CD4-positive, alpha-beta memory T cell (primary cell): ENCODE measurements around the gene ACAD10. TPM values are rescaled to one million over a fixed set of nuclear protein-coding genes. Genes with fewer than 3 reads are reported as not detected.
"Not testable (repeated sequence)": the region's sequence is repeated elsewhere in the genome, so short reads cannot be mapped to it uniquely, and the experiment has no call there.

Experiments used
- CTCF ChIA-PET: fragments of 350-600 bp; sonication (Branson Sonifier 250); formaldehyde crosslinking; loops from one replicate; lab custom pipeline; 2021; ENCODE audit warnings: inconsistent platforms; ENCODE audit not compliant: partially characterized antibody; lab: Charles Lee
- POLR2A ChIA-PET: fragments of 350-600 bp; sonication (Branson Sonifier 250); formaldehyde crosslinking; loops from one replicate; lab custom pipeline; 2021; ENCODE audit not compliant: partially characterized antibody; lab: Charles Lee
- DNase-seq, 5 donors: peaks; one replicate each; pipeline versions ENCODE4 v3.0.0 to v3.0.0-alpha.2; 2020 to 2022; ENCODE audit warnings: mixed read lengths in 1 of 5
- H3K27ac ChIP-seq: one replicate; pipeline ENCODE4 v1.7.0; 2013; ENCODE audit warnings: low read depth, low read length
- H3K27me3 ChIP-seq: 2 replicates; pipeline ENCODE4 v1.7.0; 2013; ENCODE audit warnings: mild to moderate bottlenecking, low read length, moderate library complexity; ENCODE audit not compliant: insufficient read depth
- H3K36me3 ChIP-seq: 2 replicates; pipeline ENCODE4 v1.7.0; 2013; ENCODE audit warnings: mild to moderate bottlenecking, low read length, moderate library complexity; ENCODE audit not compliant: insufficient read depth
- H3K4me1 ChIP-seq: 2 replicates; pipeline ENCODE4 v1.7.0; 2013; ENCODE audit warnings: mild to moderate bottlenecking, low read length, moderate library complexity; ENCODE audit not compliant: insufficient read depth
- H3K4me3 ChIP-seq, 2 donors: one replicate each; pipeline ENCODE4 v1.7.0; 2013; ENCODE audit warnings: low read length in 2 of 2, mild to moderate bottlenecking in 1 of 2
- H3K9me3 ChIP-seq, 2 donors: one replicate each; pipeline ENCODE4 v1.7.0; 2013; ENCODE audit warnings: low read length in 2 of 2, control low read depth in 1 of 2; ENCODE audit not compliant: control insufficient read depth in 1 of 2
- H3K27ac Mint-ChIP-seq, 7 donors: one replicate each; pipeline ENCODE4 v1.8.0; 2020 to 2021; ENCODE audit warnings: mixed read lengths in 7 of 7, mild to moderate bottlenecking in 6 of 7, inconsistent platforms in 3 of 7, moderate library complexity in 3 of 7
- H3K27me3 Mint-ChIP-seq, 2 donors: one replicate each; pipeline ENCODE4 v1.8.0; 2020 to 2021; ENCODE audit warnings: mixed read lengths in 2 of 2
- H3K36me3 Mint-ChIP-seq, 2 donors: one replicate each; pipeline ENCODE4 v1.8.0; 2020 to 2021; ENCODE audit warnings: mixed read lengths in 2 of 2, inconsistent platforms in 1 of 2, mild to moderate bottlenecking in 1 of 2
- H3K4me1 Mint-ChIP-seq, 4 donors: one replicate each; pipeline ENCODE4 v1.8.0; 2020 to 2021; ENCODE audit warnings: mixed read lengths in 4 of 4, mild to moderate bottlenecking in 1 of 4
- H3K4me3 Mint-ChIP-seq, 8 donors: one replicate each; pipeline ENCODE4 v1.8.0; 2020 to 2021; ENCODE audit warnings: mixed read lengths in 8 of 8, mild to moderate bottlenecking in 7 of 8, moderate library complexity in 6 of 8, inconsistent platforms in 3 of 8
- H3K9me3 Mint-ChIP-seq, 8 donors: one replicate each; pipeline ENCODE4 v1.8.0; 2020 to 2021; ENCODE audit warnings: mixed read lengths in 8 of 8, mild to moderate bottlenecking in 5 of 8, inconsistent platforms in 3 of 8, moderate library complexity in 1 of 8
- intact Hi-C: fragments of 100-400 bp; cut with micrococcal nuclease; formaldehyde crosslinking; loops from one replicate; pipeline ENCODE4 v1.15.1; 2023
- polyA plus RNA-seq, 2 donors: library from polyadenylated mRNA; unstranded; fragments of 300-500 nt; fragmentation: Illumina TruSeq; gene quantifications; one replicate each; pipeline ENCODE4 v1.2.3, GENCODE V29; 2021
- total RNA-seq, 2 experiments: library from RNA; stranded (reverse); gene quantifications; one replicate each; pipeline ENCODE4 v1.2.3, GENCODE V29; 2021

The ACAD10 gene
- total and polyA plus RNA-seq, 4 experiments from 2014 or later = 13.4 to 58.3 (median 33.4) TPM

DNA sequence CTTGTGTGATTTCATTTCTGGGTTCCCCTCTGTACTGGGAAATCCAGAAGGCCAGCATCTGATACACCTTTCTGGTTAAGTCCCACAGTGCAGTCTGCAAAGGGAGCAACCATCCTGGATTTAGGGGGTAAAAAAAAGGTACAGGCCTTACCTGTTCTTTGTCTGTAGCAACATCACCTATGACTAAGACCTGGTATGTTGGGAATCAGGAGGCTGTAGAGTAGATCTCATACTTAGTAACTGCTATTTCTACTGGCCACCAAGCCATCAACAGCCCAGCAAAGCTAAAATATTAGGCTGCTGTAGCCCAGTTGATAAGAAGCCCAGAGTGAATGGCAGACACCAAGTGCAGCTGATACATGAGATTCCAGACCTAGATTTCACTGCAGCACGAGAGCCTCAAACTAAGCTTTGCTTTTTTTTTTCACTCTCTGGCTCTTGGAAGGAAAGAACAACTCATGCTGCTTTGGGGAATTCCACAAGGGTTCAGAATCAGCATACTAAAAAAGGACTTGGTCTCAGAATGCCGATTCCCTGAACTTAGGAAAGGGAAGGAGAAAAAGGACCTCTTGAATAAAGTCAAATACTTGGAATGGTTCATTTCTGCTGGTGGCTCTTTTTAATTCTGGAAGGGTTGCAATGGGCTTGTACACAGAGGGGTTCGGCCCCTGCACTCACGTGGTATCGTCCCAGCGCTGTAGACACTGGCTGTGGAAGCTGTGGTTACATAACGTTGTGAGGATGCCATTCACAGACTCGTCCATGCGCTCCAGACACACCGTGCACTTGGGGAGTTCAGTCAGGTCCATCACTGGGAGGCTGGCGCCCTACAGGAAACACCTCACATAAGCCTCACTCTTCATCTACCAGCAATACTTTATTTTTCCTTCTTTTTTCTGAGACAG is 20.6 kb upstream of the ACAD10 start:
- CTCF ChIA-PET = no interaction called here
- POLR2A ChIA-PET = no interaction called here
- DNase-seq = no peak
- Histone ChIP-seq H3K27me3 (no peaks in the 10 kb centered on the region), H3K9me3 (no peaks in the 10 kb centered on the region), H3K4me1 (no peaks in the 10 kb centered on the region), H3K27ac (no peak overlapping the region), H3K4me3 (no peak overlapping the region), H3K36me3 (peaks cover 50% of the 10 kb centered on the region)
- Mint-ChIP-seq H3K27ac (peak overlapping the region in 1 of 7 donors; percentile 72), H3K4me3 (no peak overlapping the region), H3K9me3 (no peaks in the 10 kb centered on the region), H3K27me3 (no peaks in the 10 kb centered on the region), H3K36me3 (peaks cover 39 to 69% of the 10 kb centered on the region in 2 donors), H3K4me1 (peaks cover 0 to 3% (median 2%) of the 10 kb centered on the region in 4 donors)
- intact Hi-C loops = no loop called here

GRCh38 chr12:111672822-111673381 is 13.0 kb upstream of the ACAD10 start:
- Histone ChIP-seq H3K4me3 (no peak overlapping the region), H3K27ac (no peak overlapping the region), H3K4me1 (no peaks in the 10 kb centered on the region), H3K27me3 (no peaks in the 10 kb centered on the region), H3K9me3 (no peaks in the 10 kb centered on the region), H3K36me3 (peaks cover 69% of the 10 kb centered on the region)
- no peaks in the 10 kb centered on the region for H3K27me3 Mint-ChIP-seq
- ChIA-PET CTCF (interaction anchor here (0.9 to 2.0 kb wide), 3 partner anchors 9 to 212 kb away, joined by 3 to 6 read pairs (median 5); no protein-coding TSS in a partner anchor), POLR2A (interaction anchor here (1.3 kb wide), 1 partner anchor 13 kb away, joined by 5 read pairs; the partner anchor contains the start of genes ACAD10 and BRAP)
- intact Hi-C loops = loop anchor here (2.0 to 10.0 kb wide), 2 partner anchors 218 to 276 kb away; no protein-coding TSS in a partner anchor
- no peak for DNase-seq
- H3K4me1 Mint-ChIP-seq = peaks cover 0 to 2% (median 0%) of the 10 kb centered on the region in 4 donors
- H3K4me3 Mint-ChIP-seq = no peak overlapping the region
- no peaks in the 10 kb centered on the region for H3K9me3 Mint-ChIP-seq
- peaks cover 25 to 62% of the 10 kb centered on the region in 2 donors for H3K36me3 Mint-ChIP-seq
- H3K27ac Mint-ChIP-seq = no peak overlapping the region

- Mint-ChIP-seq H3K4me1 (peaks cover 0 to 2% (median 0%) of the 10 kb centered on the region in 4 donors), H3K4me3 (no peak overlapping the region), H3K27me3 (no peaks in the 10 kb centered on the region), H3K27ac (no peak overlapping the region), H3K9me3 (no peaks in the 10 kb centered on the region), H3K36me3 (peaks cover 25 to 65% of the 10 kb centered on the region in 2 donors)
- ChIA-PET CTCF (interaction anchor here (0.9 to 2.0 kb wide), 4 partner anchors 9 to 212 kb away, joined by 3 to 6 read pairs (median 5); no protein-coding TSS in a partner anchor), POLR2A (interaction anchor here (0.7 kb wide), 1 partner anchor 12 kb away, joined by 4 read pairs; the partner anchor contains the start of gene BRAP)
- Histone ChIP-seq H3K36me3 (peaks cover 69% of the 10 kb centered on the region), H3K4me1 (no peaks in the 10 kb centered on the region), H3K9me3 (no peaks in the 10 kb centered on the region), H3K27me3 (no peaks in the 10 kb centered on the region), H3K4me3 (no peak overlapping the region), H3K27ac (no peak overlapping the region)
- no peak for DNase-seq
- intact Hi-C loops = loop anchor here (2.0 to 10.0 kb wide), 2 partner anchors 219 to 277 kb away; no protein-coding TSS in a partner anchor
These were observed 12.3 kb upstream of the ACAD10 start for GRCh38 chr12:111673503-111673902.

DNA sequence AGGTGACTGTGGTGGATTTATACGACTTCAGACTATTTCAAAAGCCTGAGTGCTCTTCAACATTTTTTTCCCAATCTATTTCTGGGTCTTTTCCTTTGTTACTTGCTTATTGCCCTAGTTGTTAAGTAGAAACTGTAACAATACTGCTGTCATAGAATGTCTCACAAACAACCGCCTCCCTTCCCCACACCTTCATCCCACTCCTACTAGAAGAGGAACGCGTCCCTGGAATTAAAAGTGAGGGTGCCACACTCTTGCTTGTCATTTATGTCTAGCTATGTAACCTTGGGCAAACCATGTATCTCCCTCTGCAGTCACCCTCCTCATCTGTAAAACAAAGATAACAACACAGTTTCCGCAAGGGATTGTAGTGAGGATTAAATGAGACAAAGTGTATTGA is 8.7 kb upstream of the ACAD10 start:
- intact Hi-C loops = loop anchor here (10.0 kb wide), 1 partner anchor 222 kb away; no protein-coding TSS in a partner anchor
- H3K4me3 ChIP-seq = no peak overlapping the region
- POLR2A ChIA-PET = interaction anchor here (1.9 kb wide), 1 partner anchor 9 kb away, joined by 8 read pairs; the partner anchor contains the start of genes ACAD10 and BRAP
- H3K36me3 ChIP-seq = peaks cover 78% of the 10 kb centered on the region
- Mint-ChIP-seq H3K9me3 (no peaks in the 10 kb centered on the region), H3K27ac (no peak overlapping the region), H3K4me1 (peaks cover 0 to 9% (median 2%) of the 10 kb centered on the region in 4 donors), H3K27me3 (no peaks in the 10 kb centered on the region), H3K36me3 (peaks cover 26 to 71% of the 10 kb centered on the region in 2 donors), H3K4me3 (no peak overlapping the region)
- CTCF ChIA-PET = no interaction called here
- H3K9me3 ChIP-seq = no peaks in the 10 kb centered on the region
- DNase-seq = no peak
- no peak overlapping the region for H3K27ac ChIP-seq
- no peaks in the 10 kb centered on the region for H3K4me1 ChIP-seq
- H3K27me3 ChIP-seq = no peaks in the 10 kb centered on the region

- H3K9me3 ChIP-seq, H3K9me3 Mint-ChIP-seq, H3K27me3 Mint-ChIP-seq, DNase-seq, H3K27me3 ChIP-seq: not testable (repeated sequence)
- POLR2A ChIA-PET = interaction anchor here (1.0 to 3.7 kb wide), 4 partner anchors 10 to 157 kb away, joined by 3 to 19 read pairs (median 6); partner anchors contain the start of gene MAPKAPK5
- peak overlapping the region; percentile 68 to 91 for H3K4me3 ChIP-seq
- H3K4me1 Mint-ChIP-seq = peaks cover 17 to 64% (median 41%) of the 10 kb centered on the region in 4 donors
- peaks cover 29% of the 10 kb centered on the region for H3K36me3 ChIP-seq
- peak overlapping the region; percentile 90 to 99 (median 96) for H3K4me3 Mint-ChIP-seq
- CTCF ChIA-PET = interaction anchor here (1.4 kb wide), 1 partner anchor 128 kb away, joined by 3 read pairs; no protein-coding TSS in a partner anchor
- peak overlapping the region; percentile 83 for H3K27ac ChIP-seq
- H3K27ac Mint-ChIP-seq = peak overlapping the region; percentile 81 to 98 (median 97)
- H3K36me3 Mint-ChIP-seq = peaks cover 17 to 49% of the 10 kb centered on the region in 2 donors
- H3K4me1 ChIP-seq = peaks cover 28% of the 10 kb centered on the region
- intact Hi-C loops = loop anchor here (1.0 kb wide), 1 partner anchor 129 kb away; no protein-coding TSS in a partner anchor
These were observed 1.2 kb upstream of the ACAD10 start for GRCh38 chr12:111684485-111685198.

- H3K4me1 ChIP-seq = peaks cover 28% of the 10 kb centered on the region
- Mint-ChIP-seq H3K4me3 (peak overlapping the region; percentile 90 to 99 (median 96)), H3K9me3 (peaks cover 0 to 6% (median 0%) of the 10 kb centered on the region in 8 donors), H3K27me3 (no peaks in the 10 kb centered on the region), H3K36me3 (peaks cover 17 to 47% of the 10 kb centered on the region in 2 donors), H3K27ac (peak overlapping the region; percentile 81 to 98 (median 97)), H3K4me1 (peaks cover 17 to 64% (median 41%) of the 10 kb centered on the region in 4 donors)
- ChIA-PET POLR2A (interaction anchor here (0.6 to 3.7 kb wide), 14 partner anchors 9 to 1217 kb away, joined by 3 to 19 read pairs (median 4); partner anchors contain the start of genes ATXN2, FAM216A, GPN3 and MAPKAPK5), CTCF (interaction anchor here (0.9 to 1.4 kb wide), 3 partner anchors 128 to 413 kb away, joined by 3 to 4 read pairs (median 3); no protein-coding TSS in a partner anchor)
- peak overlapping the region; percentile 83 for H3K27ac ChIP-seq
- DNase-seq = no peak
- peaks cover 24% of the 10 kb centered on the region for H3K36me3 ChIP-seq
- peak overlapping the region; percentile 68 to 91 for H3K4me3 ChIP-seq
- no peaks in the 10 kb centered on the region for H3K9me3 ChIP-seq
- intact Hi-C loops = loop anchor here (1.0 kb wide), 1 partner anchor 128 kb away; no protein-coding TSS in a partner anchor
- no peaks in the 10 kb centered on the region for H3K27me3 ChIP-seq
These were observed 487 bp upstream of the ACAD10 start for GRCh38 chr12:111685322-111685810.
